NK-92 treated with Interleukin-12 subunit alpha and Interleukin-12 subunit beta, amount 100 ng/mL, for 24 hours (cell line): Measurements from ENCODE around the gene CUBN.
"Not testable (repeated sequence)": the region's sequence is repeated elsewhere in the genome, so short reads cannot be mapped to it uniquely, and the experiment has no call there.

Experiments used
- DNase-seq: peaks from one replicate; lab custom pipeline; 2025; lab: John Stamatoyannopoulos, UW

CUBN gene

DNA sequence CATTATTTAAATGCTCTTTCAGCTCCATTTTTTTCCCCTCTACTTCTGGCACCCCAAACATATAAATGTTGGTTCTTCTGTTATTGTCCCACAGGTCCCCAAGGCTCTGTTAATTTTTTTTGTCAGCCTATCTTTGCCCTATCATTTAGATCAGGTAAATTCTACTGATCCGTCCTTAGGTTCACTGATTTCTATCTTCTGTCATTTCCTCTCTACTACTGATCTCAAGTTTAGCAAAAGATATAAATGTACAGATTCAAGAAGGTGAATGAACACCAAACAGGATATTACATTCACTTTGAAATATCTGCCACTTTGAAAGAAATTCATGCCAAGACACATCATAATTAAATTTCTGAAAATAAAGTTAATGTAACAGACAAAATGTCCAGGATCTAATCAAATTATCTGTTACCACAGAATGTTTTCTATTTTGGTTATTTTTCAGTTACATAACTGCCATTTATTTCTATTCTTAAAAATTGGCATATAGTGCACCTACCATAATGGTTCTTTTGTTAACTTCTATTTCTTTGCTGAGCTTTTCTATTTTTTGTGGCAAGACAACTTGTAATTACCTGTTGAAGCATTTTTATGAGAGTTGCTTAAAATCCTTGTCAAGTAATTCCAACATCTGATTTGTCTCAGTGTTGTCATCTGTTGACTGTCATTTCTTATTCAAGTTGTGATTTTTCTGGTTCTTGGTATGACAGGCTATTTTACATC is 12.1 kb upstream of the CUBN start:
- no peak for DNase-seq

DNA sequence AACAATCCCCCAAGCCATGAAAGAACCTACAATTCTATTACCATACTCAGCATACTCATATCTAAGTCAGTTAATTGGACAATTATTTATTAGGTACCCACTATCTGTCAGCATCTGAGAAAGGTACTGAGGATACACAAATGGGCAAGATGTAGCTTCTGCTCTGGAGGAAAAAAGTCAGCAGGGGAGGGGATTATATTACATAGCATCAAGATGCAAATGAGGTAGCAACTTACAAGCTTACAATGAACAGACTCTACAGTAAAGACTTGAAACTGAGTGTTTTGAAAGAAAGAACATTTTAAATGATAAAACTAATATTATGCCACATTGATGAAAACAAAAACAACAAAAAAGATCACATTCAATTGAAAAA is 10.8 kb upstream of the CUBN start:
- no peak for DNase-seq

DNA sequence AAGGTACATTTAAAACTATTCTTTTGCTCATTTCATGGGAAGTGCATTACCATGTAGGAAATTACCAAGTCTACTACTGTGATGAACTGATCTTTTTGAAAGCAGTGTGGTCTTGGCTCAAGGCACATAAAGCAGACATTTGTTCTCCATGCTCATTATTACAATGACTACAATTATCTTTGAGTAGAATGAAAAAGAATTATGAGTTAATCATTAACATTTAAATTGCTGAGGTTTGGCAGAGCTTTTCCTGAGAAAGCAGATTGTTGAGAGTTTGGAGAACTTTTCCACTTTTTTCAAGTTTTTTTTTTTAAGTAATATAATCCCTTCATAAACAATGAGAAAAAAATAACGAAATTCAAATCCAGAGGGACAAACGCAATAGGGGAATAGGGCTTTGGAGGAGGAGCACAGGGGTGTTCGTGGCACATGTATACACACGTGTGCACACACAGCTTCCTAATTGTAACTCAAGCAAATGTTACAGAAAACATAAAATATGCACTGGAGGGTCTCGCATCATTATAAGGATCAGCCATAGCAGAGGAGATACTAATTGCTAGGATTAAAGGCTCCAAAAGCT is 8.9 kb upstream of the CUBN start:
- no peak for DNase-seq

DNA sequence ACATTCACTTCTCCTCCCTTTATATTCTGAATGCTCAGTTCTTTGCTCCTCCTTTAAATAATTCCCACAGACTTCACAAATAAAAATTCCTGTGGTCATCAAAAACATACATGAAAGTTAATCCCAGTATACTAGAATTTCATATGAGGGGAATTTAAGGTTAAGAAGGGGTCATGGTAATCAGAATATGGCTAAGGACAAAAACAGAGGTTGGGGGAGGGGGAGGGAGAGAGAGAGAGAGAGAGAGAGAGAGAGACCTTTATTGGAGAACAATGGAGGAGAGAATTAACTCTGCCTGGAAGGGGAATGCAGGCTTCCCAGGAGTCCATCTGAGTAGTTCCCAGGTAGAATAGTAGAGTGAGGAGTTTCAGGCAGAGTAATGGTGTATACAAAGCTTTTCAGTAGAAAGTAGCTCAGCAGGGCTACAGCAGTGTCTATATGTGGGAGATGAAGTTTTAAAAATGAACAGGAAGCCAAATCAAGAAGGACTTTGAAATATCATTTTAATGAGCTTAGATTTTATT is 5.2 kb upstream of the CUBN start:
- no peak for DNase-seq

DNA sequence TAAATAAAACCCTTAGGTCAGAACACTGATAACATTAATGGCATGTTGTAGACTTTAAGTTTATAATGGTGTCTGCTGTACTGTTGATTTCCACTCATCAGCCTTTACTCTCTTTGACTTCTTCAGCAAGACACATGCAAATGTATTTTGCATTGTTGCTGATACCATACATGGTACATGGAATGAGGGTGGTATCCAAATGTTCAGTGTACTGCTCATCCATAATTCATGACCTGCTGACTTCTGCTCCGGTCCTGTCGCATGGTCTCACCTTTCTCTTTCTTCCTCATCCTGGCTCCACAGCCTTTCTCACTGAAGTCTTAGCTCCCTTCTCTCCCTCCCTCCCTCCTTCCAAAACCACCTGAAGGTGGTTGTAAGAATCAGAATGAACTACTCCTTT is 4.7 kb upstream of the CUBN start:
- DNase-seq: no peak

DNA sequence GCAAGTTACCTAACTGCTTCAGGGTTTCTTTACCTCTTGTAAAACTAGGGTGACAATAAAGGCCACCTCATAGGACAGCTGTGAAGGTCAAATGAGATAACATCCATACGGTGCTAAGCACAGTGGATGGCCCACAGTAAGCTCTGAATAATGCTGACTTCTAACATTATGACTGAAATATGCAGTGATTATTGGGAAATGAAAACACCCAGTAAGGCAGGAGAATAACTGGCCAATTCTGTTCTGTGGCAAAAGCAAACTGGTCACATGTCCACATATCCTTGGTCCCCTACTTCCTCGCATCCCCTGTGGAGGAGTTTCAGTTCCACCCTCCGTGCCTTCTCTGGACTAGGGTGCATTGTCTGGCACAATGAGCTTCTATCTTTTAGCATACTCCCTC is 1.4 kb downstream of the CUBN start:
- no peak for DNase-seq

DNA sequence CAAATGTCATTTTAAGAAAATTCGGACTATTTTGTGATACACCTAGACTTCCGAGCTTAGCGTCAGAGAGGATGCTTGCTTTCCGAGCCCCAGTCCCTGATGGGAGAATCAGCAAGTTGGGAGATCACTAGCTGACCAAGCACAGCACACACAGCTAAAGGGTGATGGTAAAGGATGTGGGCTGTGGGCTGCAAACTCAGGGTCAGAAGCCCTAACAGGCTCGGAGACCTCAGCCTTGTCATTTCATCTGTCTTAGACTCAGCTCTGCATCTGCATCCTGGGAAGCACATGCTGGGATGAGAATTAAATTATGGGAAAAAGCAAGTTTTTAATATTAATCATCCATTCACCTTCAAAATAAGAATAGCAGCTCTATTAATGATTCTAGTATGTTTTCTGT is 3.3 kb downstream of the CUBN start:
- DNase-seq: no peak

DNA sequence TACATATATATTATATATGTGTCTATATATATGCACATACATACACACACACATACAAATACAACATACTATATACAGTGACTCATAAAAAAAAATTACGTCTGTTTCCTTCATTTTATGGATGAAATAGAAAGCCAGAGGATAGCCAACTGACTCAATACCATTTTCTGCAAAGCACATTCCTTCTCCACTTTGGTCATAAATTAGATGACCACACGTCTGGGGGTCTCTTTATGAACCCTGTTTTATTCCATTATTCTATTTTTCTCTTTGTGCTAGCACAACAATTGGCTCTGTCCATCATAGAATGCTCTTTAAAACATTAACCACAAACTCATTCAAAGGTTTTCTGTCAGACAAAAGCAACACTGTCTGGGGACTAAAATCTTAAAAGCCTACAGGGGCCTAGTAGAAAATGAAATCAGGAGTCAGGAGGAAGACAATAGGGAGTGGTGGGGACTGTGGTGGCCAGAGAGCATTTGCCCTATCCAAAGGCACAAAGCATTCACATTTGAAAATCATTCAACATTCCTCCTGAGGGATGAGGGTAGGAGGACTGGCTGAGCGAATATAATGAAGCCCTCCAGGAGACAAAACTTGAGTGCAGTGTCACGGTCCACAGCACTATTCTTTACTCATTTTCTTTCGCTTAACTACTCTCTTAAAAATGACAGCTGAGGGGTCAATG is 4.3 kb downstream of the CUBN start:
- DNase-seq: no peak

DNA sequence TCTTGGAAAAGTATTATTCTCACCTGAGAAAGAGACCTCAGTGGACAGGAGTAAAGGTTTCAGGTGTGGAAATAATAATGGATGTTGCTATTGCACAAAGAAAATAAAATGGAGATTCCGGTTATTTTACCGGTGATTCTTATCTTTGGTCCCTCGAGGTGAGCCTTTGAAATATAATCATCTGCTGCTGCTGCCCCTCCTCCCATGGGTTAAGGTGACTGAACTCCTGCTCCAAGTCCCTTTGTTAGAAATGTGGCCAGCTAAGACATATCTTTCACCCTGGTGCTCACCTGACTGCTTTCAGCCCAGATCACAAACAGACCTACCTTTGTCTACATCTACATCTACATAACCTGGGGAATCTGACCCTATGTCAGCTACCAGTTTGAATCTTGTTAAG is 5.7 kb downstream of the CUBN start:
- no peak for DNase-seq

DNA sequence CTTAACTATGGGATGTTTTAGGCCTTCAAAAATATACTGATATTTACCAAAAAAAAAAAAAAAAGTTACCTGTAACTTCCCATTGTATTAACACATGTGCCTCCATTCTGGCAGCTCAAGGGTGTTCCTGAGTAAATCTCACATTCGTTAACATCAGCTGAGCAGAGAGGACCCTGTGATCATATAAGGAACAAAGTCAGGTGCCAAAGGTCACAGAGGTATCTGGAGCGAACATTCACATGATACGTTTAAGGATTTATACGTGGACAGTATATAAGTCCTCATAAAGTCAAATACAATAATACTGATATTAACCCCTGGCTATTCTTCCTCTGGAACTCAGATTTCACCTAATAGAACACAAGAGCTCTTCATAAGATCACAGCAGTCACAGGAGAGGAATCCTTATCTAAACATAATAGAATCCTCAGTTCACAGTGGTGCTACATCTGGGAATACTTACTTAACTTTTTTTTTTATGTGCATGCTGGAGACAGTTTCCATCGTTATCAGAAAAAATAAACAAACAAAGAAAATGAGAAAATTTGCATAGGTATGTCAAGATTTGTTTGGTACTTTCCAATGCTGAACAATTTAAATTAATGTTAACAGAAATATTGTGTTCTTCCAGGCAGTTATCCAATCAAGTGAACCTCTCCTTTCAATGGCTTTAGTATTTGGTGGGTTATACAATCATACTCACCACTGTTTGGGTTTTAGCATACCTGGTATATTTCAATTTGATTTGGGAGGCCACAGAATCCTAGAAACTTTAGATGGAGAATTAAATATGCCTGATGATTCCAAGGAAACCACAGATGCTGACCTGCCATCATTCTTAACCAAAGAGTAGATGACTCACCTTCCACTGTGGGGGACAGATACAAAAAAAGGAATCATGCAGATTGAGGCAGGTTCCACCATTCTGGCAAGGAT is 6.6 kb downstream of the CUBN start:
- no peak for DNase-seq

DNA sequence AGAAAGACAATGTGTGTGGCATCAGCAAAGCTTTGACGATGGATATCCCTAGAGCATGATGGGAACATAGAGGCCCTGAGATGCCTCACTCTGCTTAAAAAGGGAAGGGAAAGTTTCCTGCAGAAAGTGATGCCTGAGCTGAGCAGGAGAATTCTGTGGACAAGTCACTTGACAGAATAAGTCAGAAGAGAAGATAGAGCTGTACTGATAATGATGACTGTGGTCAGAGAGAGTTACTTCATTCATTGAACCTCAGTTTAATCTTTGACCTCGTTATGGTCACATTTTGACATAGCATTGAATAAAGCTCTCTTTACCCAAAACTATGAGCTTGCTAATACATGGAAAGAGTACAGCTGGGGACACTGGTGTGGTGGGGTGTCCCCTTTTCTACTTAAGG is 7.6 kb downstream of the CUBN start:
- DNase-seq: no peak

DNA sequence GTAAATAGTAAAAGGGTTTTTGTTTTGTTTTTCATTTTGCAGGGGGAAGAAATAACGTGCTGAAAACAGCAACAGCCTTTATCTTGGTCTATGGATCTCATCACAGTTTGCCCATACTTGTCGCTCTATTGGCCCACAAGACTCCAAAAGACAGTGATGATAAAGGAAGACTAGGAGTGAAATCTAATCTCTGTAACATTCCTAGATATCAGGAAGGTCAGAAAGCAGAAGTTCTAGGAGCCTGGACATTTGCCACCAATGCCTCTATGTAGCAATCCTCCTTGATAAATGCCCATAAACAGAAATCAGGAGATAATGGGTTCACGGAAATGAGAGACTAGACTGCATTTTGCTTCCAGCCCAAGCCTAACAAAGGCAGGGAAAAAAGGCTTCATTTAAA is 8.9 kb downstream of the CUBN start:
- DNase-seq: no peak

DNA sequence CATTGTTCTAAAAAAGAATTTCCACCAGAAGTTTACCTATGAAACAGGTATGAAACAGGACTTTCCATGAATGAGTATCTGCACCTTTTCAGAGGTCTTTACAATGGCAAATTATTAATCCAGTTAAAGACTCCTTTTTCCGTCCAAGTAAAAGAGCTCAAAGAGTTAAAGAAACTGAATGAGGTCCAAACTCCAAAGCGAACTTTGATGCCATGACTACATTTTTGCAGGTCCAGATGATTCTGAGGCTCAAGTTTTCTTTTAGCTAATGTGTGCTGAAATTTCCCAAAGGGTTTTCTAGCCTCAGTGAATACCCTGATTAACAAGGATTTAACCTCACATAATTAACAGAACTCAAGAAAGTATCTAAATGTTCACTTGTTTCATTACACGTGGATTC is 9.8 kb downstream of the CUBN start:
- no peak for DNase-seq

DNA sequence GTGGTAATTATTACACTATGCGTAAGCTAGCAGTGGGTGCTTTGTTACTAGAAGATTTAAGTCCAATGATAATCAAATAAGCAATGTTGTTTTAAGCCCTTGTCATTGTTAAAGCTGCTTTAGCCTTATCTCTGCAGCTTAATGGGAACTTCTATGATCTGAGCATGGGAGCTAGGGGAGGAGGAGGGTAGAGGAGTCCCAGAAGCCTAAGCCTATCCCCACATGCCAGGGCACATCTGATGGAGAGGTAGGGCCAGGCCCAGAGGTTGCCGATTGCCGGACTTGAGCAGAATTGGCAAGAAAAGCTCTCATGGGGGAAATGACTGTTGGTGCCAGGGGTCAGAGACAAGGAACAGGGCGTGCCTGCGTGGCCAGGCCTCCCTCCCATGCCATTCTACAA is 13.4 kb downstream of the CUBN start:
- no peak for DNase-seq

DNA sequence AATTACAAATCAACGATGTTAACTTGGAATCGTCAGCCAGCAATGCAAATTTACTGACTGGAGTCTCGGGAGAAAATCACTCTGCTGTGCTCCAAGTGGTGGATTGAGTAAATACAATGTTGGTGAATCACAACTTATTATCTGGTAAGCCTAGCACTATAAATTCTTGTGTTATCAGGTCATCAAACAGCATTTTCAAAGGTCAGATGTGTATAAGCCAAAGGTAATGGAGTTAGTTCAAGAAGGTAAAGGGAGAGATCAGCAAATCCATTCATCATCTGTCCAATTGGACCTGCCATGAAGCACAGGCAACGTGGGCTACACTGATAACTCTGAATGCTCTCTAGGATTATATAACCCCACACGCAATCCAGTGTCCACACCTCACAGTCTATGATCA is 13.9 kb downstream of the CUBN start:
- DNase-seq: no peak

DNA sequence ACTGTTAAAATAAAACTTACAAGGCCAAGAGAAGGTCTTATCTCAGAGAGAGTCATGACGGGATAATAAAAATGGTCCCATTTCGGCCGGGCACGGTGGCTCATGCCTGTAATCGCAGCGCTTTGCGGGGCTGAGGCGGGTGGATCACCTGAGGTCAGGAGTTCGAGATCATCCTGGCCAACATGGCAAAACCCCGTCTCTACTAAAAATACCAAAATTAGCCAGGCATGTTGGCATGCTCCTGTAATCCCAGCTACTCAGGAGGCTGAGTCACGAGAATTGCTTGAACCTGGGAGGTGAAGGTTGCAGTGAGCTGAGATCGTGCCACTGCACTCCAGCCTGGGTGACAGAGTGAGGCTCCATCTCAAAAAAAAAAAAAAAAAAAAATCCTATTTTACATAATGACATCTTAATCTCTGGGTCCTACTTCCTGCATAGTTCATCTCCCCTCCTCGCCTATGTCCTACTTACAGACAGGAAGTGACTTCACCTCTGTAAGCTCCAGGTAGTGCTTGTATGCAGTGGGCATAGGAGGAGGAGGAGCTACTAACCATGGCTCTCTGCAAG is 14.7 kb downstream of the CUBN start:
- DNase-seq: not testable (repeated sequence)

DNA sequence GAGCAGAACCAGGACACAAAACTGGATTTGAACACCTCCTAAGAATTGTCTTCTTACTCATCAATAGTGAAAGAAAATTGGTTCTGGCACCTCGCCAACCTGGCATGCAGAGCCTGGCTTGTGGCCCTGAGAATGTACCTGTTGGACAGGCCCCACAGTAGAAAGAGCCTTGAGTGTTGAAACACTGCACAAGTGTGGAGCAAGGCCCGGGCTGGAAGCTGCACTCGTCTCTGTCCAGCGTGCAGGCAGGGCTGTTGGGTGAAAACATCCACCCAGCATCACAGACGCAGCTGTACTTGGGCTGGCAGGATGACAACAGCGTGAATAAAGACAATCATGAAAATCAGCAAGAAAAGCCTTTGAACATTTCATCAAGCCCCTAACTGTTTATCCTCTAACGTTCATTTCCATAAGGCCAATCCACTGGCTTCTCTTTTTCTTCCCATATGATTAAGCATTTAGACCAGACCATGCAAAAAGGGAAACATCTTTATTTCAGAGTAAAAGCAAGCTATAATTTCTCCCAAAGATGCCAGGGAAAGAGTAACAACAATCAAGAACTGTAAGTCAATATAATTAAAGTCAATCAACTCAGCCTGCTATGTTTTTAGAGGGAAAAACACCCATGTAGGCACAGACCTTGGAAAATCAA is 15.6 kb downstream of the CUBN start:
- DNase-seq: no peak

DNA sequence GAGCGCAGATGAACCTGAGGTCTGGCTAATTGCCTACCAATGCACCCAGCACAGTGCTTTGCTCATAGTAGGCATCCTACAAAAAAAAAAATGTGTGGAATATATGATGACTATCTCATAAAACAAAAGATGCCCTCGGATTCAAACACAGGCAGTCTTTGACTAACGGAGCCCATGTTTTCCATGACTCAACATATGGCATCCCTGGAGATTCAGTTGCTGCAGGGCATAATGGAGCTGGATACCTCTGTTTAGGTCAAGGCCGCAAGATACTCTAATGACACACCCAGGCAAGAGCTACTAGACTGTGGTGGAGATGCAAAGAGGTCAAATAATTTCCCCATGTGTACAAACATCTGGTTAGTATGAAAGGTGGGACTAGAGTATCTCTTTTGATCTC is 16.3 kb downstream of the CUBN start:
- no peak for DNase-seq

DNA sequence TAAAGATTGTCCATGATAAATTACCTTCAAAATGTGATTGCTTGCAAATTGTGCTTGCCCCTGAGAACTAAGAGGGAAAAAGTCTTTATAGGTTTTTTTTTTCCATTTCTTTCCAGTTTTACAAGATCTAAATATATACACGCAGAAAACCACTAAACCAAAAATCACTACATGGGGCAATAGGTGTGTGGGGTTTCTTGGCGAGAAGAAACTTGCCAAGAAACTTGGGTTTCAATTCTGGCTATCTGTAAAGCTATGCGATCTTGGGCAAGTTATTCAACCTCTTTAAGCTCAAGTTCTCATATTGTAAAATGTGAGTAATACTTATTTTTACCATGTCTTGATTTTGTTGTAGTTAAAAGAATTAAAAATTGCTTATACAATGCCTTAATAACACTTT is 17.0 kb downstream of the CUBN start:
- DNase-seq: no peak

DNA sequence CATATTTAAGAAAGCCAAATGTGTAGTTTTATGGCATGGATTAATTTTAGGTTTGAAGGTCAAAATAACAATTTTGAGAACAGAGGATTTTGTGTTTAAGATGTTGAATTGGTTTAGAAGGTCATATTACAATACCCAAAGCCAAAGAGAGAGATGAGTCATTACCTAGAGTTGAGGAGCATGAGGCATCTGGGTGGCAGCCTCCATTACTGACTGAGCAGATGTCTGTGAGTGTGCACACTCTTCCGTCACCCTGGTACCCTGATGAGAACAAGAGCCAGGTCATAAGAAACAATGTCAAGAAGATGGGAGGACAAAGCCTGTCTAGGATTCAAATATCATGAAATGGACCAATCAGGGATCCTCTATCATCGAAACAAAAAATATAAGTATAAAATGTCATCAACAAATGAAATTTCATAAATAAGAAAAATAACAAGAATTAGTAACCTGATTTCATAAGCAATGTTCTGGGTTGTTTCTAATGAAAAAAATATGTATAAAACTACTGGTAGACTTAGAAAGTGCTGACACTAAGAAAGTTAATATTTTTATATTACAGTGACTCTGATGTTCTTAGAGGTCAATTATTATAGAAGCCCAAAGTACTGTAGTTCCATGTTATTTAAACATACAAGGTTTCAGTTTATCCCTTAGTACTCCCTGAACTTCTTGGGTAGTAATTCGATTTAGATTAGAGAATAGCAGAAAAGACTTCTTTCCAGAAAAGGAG is 20.0 kb downstream of the CUBN start:
- DNase-seq: no peak

DNA sequence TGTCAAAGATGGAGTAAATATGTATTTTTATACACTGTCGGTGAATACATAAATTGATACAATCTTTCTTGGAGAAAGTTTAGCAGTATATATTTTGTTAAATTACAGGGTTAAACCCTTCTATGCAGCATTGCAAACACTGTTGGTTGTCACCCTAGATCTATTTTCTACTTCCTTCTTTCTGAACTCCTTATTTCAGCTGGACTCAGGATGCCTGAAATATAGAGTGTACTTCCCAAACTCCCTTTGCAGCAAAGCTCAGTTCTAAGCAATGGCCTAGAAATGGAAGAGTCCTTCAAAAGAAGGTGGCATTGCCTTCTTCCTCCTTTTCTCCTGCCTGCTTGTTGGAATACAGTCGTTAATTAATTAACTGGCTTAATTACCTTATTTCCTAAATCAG is 20.6 kb downstream of the CUBN start:
- no peak for DNase-seq
